Measurements from ENCODE around the gene FOXD4.
"Not testable (repeated sequence)": the region's sequence is repeated elsewhere in the genome, so short reads cannot be mapped to it uniquely, and the experiment has no call there.

GRCh38 chr9:73076-73899 is 44.9 kb downstream of the FOXD4 start:
- TF ChIP-seq, protein P1, sequence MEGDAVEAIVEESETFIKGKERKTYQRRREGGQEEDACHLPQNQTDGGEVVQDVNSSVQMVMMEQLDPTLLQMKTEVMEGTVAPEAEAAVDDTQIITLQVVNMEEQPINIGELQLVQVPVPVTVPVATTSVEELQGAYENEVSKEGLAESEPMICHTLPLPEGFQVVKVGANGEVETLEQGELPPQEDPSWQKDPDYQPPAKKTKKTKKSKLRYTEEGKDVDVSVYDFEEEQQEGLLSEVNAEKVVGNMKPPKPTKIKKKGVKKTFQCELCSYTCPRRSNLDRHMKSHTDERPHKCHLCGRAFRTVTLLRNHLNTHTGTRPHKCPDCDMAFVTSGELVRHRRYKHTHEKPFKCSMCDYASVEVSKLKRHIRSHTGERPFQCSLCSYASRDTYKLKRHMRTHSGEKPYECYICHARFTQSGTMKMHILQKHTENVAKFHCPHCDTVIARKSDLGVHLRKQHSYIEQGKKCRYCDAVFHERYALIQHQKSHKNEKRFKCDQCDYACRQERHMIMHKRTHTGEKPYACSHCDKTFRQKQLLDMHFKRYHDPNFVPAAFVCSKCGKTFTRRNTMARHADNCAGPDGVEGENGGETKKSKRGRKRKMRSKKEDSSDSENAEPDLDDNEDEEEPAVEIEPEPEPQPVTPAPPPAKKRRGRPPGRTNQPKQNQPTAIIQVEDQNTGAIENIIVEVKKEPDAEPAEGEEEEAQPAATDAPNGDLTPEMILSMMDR (IDR thresholded peaks at IDR 0.05; ENCODE audit: extremely low read depth in 1 of 2, insufficient read depth in 1 of 2, low read depth in 1 of 2, low read length in 2 of 2), result not testable (repeated sequence)
- TF ChIP-seq JUN (IDR thresholded peaks at IDR 0.05; ENCODE audit: borderline replicate concordance, insufficient read depth, insufficient read length, low read depth), result not testable (repeated sequence)

All from endothelial cell of umbilical vein (primary cell).